HG03066 (cell line): ENCODE results near the gene RNF34.
A peak's percentile ranks its signal among the peaks of the same experiment; 100 is the strongest.
"Not testable (repeated sequence)": the region's sequence is repeated elsewhere in the genome, so short reads cannot be mapped to it uniquely, and the experiment has no call there.

Experiments used
- ATAC-seq: cut with Tn5 transposase; IDR thresholded peaks from one replicate; pipeline ENCODE4 v1.9.1; 2021; ENCODE audit warnings: low read depth; ENCODE audit not compliant: unreplicated experiment

The RNF34 gene, protein sequence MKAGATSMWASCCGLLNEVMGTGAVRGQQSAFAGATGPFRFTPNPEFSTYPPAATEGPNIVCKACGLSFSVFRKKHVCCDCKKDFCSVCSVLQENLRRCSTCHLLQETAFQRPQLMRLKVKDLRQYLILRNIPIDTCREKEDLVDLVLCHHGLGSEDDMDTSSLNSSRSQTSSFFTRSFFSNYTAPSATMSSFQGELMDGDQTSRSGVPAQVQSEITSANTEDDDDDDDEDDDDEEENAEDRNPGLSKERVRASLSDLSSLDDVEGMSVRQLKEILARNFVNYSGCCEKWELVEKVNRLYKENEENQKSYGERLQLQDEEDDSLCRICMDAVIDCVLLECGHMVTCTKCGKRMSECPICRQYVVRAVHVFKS

DNA sequence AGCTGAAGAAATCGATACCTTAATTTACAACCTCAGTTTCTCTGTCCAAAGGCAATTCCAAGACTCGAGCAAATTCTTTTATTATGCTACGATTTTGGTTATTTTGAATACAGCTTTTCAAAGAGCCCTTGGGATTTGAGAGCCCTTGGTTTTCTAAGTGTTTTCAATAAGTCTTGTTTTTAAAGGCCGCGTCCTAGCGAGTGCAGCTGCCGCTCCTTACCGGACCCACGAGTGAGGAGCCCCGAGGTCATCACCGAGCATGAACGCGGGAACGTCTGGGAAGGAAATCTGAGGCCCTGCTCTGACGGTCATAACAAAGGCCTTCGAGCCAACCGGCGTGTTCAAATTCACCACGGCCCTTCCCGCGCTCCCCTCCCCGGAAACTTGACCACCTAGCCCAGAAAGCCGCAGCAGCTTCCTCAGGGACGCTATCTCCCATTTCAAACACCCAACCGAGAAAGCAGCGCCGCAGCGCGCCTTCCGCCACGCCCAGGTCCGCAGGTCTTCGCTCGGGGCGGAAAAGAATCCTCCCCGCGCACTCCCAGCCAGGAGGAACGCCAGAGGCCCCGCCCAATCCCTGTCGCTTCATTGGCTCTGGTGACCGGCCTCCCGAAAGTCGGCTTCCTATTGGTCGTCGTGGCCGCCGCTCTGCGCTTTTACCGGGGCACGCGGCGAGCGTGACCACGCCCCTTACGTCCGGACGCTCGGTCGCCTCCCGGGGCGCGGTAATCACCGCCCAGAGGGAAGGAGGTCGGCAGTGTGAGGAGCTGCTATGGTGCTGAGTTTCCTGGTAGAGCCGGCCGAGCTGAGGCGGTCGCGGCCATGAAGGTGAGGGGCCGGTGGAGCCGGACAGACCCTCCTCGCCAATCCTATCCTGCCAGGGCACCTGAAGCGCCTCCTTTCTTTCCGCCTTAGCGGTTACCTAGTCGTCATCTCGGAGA is at the start of gene RNF34:
Gene RNF34, plus strand, starts transcription at position 728 of the 941 bp plus-strand sequence. Its CDS starts 95 bp downstream, at position 823.
- ATAC-seq: peak; percentile 91

DNA sequence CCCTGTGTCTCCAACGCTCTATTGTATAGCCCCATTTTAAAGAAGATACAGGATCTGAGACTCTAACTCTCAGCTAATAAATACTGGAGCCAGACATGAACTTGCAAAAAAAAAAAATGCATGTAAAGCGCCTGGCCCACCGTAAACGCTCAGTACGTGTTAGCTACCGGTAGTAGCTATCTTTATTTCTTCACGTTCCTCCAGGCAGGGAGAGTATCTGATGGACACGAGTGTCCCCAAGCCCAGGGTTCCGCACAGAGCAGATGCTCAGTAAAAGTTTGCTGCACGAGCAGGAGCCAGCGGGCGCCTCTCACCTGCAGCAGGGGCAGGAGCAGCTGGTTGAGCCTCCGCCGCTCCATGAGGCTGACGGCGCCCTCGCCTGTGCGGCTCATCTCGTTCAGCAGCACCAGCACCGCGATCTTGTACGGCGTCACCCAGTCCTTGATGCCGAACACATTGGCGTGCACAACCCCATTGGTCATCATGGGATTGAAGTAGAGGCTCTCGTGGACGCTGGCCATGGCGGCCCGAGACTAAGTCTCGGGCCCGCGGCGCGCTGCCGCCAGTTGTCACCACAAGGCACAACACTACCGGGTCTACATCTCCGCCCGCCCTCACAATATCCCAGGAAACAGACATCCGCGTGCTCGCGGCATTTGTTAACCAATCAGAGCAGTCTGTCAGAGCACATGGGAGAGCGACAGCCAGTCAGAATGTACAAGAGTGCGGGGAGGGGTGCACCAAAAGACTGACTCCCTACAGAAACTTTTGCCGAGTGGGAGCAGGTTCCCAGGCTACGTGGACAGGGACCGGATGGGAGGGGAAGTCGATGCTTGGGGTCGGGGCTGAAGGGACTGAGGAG is 47.9 kb upstream of the RNF34 start, which contains the start of gene ANAPC5:
Gene ANAPC5, minus strand, starts transcription at position 592 of the 862 bp plus-strand sequence. Its CDS starts 71 bp downstream, at position 521.
- peak; percentile 98 for ATAC-seq

DNA sequence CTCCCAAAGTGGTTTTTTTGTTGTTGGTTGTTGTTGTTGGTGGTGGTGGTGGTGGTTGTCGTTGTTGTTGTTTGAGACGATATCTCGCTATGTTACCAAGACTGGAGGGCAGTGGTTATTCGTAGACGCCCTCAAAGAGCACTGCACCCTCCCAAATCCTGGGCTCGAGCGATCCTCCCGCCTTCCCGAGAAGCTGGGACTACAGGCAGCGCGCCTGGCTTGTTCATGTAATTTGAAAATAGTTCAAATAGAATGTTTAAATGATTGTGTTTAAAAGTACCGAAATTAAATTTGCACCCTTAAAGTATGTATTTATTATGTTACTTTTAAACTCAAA is 47.3 kb upstream of the RNF34 start:
- ATAC-seq: peak; percentile 44

DNA sequence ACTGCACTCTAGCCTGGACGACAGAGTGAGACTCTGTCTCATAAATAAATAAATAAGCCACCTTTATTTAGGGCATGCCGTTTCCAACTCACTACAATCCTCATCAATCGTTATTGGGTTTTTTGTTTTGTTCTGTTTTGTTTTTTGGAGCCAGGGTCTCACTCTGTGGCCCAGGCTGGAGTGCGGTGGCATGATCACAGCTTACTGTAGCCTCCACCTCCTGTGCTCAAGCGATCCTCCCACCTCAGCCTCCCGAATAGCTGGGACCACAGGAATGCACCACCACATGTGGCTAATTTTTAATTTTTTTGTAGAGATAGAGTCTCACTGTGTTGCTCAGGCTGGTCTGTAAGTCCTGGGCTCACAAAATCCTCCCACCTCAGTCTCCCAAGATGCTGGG is 44.1 kb upstream of the RNF34 start:
- ATAC-seq: no peak

DNA sequence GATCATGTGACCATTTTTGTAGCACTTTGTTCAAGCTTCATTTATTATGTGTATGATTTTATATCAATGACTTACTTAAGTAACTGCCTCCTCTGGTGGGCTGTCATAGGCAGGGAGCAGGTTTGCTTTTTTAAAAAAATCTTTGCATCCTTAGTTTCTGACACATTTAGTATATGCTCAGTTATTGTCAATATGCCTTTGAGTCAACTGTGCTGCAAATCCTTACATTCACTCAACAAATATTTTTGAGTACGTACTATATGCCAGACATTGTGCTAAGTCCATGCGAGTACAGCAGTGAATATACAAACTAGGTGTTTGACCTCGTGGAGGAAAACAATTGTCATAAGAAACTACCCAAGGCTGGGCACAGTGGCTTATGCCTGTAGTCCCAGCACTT is 43.3 kb upstream of the RNF34 start:
- no peak for ATAC-seq

DNA sequence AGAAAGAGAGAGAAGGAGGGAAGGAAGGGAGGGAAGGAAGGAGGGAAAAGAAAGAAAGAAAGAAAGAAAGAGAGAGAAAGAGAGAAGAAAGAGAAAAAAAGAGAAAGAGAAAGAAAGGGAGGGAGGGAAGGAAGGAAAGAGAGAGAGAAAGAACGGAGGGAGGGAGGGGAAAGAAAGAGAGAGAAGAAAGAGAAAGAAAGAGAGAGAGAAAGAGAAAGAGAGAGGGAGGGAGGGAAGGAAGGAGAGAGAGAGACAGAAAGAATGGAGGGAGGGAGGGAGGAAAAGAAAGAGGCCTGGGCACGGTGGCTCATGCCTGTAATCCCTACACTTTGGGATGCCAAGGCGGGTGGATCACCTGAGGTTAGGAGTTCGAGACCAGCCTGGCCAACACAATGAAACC is 42.6 kb upstream of the RNF34 start:
- no peak for ATAC-seq

DNA sequence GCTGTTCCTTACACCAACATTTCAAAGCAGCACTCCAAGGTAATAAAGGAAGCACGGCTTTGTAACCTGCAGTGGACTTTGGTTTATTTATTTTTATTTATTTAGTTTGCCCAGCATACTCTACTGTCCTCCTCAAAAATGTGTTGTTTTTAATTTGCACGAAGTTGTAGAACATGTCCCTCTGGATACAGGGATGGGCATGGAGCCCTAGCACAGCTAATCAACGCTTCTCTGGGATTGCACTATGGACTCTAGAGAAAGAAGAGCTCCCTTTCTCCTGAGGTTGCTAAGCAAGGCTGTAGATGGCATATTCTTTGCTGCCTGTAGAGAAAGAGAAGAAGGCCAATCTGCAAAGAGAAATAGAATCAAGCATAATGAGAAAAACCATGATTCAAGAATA is 41.8 kb upstream of the RNF34 start:
- no peak for ATAC-seq

DNA sequence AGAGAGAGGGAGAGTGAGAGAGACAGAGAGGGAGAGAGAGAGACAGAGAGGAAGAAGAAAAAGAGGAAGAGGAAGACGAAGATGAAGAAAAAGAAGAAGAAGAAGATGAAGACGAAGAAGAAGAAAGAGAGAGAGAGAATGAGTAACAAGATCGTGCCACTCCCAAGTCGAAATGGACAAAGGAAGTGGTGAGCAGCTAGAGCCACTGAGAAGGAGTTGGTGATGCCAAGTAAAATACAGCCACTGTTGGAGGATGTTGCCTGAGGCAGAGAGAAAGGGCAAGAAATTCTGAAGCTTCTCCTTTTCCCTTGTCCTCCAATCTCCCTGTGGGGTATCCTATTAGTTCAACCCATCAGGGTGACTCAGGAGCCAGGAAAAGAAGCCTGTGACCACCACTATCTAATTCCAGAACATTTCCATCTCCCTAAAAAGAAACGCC is 35.2 kb upstream of the RNF34 start:
- ATAC-seq: no peak

DNA sequence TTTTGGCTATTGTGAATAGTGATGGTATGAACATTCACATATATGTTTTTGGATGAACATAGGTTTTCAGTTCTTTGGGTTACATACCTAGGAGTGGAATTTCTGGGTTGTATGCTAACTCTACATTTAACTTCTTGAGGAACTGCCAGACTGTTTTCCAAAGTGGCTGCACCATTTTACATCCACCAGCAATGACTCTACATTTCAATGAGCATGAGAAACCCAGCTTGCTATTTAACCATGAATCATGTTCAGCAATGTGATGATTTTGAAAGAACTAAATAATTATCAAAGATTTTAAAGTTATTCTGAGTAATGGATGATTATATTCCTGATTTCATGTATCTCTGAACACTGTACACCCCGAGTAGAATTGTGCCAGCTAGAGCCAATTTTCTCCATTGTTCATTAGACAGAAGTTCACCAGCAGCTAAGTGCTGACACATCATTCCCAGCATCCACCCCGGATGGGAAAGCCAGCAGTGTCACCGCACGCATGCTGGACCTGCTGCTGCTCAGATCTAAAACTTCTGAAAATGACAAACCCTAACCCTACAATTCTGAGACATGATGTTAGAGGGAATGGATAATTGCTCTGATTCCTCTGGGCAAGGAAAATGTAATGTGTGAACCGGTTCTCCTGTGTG is 34.4 kb upstream of the RNF34 start:
- no peak for ATAC-seq

DNA sequence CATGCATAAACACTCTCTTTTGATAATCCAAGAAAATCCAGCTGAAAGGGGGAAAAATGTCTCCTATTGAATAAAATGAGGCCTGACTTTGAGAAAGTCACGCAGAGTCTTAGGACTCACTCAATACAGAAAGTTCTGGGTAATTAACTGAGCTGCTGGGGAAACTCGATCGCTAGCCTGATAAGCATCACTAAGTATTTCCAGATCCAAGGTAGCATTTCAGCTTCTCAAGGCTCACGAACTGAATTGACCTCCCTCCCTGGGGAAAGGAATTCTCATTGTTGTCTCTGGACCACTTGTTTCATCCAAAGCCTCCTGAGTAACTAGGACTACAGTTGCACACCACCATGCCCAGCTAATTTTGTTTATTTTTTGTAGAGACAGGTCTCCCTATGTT is 33.9 kb upstream of the RNF34 start:
- no peak for ATAC-seq

DNA sequence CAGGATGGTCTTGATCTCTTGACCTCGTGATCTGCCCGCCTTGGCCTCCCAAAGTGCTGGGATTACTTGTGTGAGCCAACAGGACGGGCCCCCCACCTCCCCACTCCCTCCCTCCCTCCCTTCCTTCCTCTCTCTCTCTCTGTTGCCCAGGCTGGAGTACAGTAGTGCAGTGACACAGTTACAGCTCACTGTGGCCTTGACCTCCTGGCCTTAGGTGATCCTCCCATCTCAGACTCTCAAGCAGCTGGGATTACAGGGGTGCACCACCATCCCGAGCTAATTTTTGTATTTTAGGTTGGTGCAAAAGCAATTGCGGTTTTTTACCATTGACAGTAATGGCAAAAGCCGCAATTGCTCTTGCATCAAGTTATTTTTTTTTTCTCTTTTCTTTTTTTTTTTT is 28.5 kb upstream of the RNF34 start:
- ATAC-seq: no peak

DNA sequence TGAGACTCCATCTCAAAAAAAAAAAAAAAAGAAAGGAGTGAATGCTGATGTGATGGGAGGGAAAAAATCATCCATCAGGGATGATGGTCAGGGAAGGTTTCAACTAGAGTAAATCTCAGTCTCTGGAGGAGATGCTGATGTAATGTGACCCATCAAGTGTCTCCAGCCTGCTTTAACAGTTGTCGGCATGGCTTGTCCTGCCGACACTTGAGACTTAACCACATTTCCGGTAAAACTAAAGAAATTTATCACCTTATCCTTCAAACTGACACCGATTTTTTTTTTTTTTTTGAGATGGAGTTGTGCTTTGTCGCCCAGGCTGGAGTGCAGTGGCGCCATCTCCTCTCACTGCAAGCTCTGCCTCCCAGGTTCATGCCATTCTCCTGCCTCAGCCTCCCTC is 26.2 kb upstream of the RNF34 start:
- ATAC-seq: no peak

DNA sequence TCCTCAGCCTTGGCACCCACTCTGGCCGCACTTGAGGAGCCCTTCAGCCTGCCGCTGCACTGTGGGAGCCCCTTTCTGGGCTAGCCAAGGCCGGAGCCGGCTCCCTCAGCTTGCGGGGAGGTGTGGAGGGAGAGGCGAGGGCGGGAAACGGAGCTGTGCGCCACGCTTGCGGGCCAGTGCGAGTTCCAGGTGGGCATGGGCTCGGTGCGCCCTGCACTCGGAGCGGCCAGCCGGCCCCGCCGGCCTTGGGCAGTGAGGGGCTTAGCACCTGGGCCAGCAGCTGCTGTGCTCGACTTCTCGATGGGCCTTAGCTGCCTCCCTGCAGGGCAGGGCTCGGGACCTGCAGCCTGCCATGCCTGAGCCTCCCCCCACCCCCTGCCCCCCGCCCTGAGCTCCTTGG is 25.6 kb upstream of the RNF34 start:
- ATAC-seq: not testable (repeated sequence)

DNA sequence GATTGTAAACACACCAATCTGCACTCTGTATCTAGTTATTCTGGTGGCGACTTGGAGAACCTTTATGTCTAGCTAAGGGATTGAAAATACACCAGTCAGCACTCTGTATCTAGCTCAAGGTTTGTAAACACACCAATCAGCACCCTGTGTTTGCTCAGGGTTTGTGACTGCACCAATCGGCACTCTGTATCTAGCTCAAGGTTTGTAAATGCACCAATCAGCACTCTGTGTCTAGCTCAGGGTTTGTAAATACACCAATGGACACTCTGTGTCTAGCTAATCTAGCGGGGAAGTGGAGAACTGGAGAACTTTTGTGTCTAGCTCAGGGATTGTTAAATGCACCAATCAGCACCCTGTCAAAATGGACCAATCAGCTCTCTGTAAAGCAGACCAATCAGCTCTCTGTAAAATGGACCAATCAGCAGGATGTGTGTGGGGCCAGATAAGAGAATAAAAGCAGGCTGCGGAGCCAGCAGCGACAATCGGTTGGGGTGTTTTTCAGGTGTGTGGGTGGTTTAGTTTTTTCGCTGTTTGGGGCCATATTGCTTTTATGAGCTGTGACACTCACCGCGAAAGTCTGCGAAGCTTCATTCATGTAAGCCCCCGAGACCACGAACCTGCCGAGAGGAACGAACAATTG is 24.9 kb upstream of the RNF34 start:
- not testable (repeated sequence) for ATAC-seq

DNA sequence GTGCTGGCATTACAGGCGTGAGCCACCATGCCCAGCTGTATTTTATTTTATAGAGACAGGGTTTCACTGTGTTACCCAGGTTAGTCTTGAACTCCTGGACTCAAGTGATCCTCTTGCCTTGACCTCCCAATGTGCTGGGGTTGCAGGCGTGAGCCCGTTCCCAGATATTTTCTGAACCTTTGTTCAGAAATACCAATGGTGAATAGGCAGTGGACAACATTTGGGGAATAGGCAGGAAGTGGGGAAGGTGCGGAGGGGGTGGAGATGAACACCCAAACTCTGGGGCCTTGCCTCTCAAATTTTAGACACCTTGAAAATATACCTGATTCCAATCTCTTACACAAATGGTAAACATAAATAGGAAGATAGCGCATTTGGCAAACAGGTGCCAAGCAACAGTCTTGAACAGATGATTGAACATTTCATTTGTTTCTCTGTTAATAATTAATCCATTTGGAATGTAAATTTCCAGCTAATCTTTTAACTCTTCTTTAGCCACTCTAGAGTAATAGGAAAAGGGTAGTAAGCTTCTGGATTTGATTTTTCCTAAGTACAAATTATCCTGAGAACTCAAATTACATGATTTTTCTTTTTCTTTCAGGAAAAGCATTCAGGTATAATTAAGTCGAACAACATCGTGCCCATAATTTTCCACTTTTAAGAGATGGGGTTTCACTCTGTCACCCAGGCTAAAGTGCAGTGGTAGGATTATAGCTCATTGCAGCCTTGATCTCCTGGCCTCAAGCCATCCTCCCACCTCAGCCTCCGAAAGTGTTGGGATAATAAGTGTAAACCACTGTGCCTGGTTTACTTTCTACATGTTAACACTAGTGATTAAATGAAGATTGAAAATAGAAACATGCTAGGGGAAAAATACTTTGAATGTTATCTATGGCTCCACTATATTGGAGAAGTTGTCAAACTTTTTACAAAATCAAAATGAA is 22.9 kb upstream of the RNF34 start:
- ATAC-seq: no peak

DNA sequence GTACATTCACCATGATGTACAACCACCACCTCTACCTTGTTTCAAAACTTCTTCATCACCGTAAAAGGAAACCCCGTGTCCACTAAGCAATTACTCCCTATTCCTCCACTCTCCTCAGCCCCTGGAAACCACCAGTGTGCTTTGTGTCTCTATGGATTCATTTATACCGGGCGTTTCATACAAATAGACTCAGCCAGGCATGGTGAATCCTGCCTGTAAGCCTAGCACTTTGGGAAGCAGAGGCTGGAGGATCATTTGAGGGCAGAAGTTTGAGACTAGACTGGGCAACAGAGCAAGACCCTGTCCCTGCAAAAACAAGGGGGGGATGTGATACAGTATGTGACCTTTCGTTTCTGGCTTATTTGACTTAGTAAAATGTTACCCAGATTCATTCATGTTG is 21.2 kb upstream of the RNF34 start:
- ATAC-seq: no peak

DNA sequence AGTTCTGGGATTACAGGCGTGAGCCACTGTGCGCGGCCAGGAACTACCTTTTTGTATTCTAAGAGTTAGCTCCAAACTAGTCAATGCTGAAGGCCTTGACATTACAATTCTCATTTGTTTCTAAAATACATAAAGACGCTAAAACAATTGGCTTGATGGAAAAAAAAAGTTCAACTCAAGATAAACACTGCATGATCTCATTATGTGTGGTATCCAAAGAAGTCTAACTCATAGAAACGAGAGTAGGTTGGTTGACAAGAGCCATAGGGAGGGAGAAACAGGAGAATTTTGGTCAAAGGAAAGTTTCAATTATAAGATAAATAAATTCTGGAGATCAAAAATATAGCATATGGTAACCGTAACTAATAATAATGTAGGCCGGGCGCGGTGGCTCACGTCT is 20.0 kb upstream of the RNF34 start:
- ATAC-seq: no peak

DNA sequence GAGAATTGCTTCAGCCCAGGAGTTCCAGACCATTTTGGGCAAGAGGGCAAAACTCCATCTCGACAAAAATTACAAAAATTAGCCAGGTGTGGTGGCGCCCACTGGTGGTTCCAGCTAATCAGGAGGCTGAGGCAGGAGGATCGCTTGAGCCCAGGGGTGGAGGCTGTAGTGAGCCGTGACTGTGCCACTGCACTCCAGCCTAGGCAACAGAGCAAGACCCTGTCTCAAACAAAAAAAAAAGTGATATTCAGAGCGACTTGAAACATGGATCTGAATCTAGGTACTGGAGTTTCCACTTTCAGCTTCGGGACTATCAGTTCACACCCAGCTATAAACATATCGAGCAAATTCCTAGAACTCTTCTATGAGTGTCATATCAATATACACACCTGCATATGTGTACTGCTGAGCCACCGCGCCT is 16.3 kb upstream of the RNF34 start:
- ATAC-seq: no peak

DNA sequence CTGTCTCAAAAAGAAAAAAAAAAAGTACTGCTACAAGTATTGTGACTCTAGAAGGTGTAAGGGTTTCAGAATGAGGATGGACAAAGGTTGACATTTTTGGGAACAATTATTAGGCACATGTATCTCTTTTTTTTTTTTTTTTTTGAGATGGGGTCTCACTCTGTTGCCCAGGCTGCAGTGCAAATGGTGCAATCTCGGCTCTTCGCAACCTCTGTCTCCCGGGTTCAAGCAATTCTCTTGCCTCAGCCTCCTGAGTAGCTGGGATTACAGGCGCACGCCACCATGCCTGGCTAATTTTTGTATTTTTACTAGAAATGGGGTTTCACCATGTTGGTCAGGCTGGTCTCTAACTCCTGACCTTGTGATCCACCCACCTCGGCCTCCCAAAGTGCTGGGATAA is 15.0 kb upstream of the RNF34 start:
- not testable (repeated sequence) for ATAC-seq
